Activated CD4-positive, CD25-positive, alpha-beta regulatory T cell treated with anti-CD3 and anti-CD28 coated beads, Interleukin-2, amount 50 U/mL, for 72 hours (primary cell): ENCODE measurements around the gene IL16.

Source experiments
- DNase-seq: peaks from one replicate; pipeline ENCODE4 v3.0.0; 2021

The IL16 gene

DNA sequence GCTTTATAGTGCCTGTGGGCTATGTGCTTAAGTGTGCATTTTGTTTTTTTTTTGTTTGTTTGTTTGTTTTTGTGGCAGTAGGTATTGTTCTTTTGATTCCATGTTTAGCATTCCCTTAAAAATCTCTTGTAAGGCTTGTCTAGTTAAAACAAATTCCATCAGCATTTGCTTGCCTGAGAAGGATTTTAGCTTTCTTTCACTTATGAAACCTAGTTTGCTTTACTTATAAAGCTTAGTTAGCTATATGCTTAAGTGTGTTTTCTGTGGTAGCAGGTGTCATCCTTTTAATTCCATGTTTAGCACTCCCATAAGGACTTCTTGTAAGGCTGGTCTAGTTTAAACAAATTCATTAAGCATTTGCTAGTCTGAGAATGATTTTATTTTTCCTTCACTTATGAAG, 17.3 kb downstream of the IL16 start:
- DNase-seq: no peak

DNA sequence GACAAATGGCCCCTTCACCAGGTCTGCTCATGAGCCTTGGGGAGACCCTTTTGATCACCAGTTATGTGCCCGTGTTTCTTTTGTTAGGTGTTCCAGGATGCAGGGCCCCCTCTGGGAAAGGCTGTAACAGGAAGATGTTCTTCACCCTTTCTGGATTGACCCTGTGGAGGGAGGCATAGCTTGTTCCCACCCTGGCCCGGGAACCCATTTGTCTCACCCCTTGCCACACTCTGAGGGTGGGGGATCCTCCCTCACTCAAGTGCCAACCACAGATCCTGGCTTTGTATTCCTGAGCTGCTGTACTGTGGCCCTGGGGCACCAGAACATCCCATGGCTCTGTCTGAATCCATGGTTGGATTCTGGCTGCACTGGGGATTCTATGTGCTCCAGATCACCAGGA, 18.9 kb downstream of the IL16 start:
- DNase-seq: no peak

DNA sequence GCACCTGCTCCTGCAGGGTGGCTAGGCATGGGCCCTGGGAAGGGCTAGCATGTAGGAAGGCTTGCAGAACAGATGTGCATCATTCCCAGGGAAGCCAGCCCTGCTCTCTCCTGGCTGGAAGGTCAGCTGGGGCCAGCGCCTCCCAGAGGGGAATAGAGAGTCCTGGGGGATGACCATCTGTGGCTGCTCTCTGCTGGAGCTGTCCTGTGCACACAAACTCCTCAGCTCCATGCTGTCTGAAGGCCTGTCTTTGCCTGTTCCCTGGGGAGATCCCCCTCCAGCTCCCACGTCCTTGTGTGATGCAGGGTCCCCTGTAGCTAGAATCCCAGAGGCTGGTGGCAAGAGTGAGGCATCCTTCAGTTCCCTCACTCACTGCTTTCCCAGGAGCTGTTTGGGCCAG, 19.3 kb downstream of the IL16 start:
- DNase-seq: no peak

DNA sequence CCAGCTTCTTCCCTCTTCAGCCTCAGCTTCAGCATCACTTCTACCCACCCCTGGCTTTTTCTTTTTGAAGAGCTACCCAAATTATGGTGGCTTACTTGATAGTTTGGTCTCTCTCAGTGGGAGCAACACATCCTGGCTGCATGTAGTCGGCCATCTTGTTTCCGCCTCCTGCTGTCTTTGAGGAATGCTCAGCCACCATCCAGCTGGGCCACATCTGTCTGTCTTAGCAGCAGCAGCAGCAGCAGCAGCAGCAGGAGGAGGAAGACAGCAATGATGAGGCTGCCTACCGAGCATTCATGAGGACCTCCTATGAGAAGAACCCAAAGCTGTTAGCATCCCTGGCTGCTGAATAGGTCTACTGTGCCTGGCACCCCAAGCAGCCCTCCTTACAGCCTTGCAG, 19.7 kb downstream of the IL16 start:
- DNase-seq: no peak

DNA sequence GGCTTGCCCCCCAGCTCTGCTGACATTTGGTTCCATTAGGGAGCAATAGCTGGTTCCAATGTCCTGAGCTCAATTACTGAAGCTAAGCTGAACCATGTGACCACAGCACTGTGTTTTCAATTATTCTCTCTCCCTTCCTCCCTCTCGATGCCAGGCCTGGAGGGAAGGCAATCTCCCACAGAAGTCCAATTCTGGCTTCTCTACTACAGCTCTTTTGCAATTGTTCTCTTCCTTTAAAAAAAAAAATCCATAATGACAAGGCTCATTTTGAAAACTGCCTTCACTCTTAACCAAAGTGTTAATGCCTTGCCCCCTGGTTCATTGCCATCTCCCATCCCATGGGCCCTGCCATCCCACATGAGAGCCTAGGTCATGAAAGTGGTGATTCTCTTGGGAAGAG, 24.8 kb downstream of the IL16 start:
- DNase-seq: no peak

DNA sequence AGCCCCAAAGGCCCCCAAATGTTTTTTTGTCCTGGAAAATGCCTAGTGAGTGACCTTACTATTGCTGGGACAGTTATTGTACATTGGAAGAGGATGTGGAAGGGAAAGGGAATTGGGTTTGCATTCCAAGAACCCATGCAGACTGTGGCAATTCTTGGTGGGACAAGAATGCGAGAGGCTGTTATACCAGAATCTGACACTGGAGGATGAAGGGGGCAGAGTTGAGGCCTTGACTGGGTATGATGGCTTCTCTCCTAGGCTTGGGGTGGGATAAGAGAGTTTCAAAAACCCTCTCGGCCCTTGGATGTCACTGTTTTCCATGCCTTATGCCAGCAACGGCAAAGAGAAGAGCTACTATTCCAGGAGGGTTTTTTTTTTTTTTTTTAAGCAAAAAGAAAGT, 25.3 kb downstream of the IL16 start:
- no peak for DNase-seq

DNA sequence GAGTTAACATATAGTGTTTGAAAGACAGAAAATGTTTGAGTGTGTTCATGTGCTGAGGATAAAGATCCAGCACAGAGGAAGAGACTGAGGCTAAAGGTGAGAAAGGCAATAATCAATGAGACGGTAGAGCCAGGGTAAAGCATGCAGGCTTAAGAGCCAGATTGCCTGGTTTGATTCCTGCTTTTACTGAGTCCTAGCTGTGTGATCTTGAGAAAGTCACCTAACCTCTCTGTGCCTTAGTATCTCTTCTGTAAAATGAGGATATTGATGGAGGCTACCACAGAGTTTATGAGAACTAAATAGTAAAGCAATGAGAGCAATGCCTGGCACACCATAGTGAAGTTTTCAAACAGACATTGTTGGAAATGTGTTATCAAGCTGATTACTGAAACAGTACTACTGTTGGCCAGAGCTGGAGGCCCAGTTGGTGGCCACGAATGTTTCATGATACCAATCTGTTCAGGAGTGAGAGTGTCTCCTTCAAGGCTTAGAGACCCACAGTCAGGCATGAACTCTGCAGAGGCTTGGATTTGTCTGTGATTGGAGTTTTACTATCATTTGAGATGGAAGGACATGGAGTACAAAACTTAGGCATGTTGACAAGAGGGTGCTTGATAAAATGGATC, 26.8 kb downstream of the IL16 start:
- DNase-seq: no peak

DNA sequence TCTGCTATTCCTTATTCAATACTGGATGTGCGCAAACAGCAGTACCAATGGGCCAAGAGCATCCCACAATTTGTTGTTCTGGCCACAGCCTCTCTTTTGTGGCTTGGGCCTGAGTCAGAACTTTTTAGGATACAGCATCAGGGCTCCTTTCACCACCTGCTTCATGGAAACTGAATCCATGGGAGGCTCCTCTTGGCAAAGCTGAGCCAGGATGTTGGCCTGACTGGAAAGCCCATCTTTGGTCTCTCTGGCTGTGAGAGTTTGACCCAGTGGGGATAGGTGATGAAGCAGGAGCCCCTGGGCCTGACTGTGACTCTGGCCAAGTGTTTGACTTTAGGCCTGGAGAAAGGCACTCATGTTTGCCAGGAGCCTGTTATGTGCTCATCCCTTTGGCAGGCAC, 27.6 kb downstream of the IL16 start:
- no peak for DNase-seq

DNA sequence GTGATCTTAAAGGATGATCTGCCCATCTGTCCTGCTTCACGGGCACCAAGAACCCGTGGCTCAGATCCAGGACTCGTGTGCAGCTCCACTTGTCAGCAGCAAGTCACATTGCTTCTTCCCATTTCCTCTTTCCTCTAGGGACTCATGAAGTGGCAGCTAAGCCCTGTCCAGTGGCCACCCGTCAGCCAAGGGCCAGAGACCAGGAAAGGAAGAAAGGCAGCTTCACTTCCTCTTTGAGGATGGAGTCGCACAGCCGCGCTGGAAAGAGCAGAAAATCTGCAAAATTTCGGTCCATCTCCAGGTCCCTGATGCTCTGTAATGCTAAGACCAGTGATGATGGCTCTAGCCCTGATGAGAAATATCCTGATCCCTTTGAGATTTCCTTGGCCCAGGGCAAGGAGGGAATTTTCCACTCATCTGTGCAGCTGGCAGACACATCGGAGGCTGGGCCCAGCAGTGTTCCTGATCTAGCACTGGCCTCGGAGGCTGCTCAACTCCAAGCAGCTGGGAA, 28.5 kb downstream of the IL16 start:
- DNase-seq: no peak

DNA sequence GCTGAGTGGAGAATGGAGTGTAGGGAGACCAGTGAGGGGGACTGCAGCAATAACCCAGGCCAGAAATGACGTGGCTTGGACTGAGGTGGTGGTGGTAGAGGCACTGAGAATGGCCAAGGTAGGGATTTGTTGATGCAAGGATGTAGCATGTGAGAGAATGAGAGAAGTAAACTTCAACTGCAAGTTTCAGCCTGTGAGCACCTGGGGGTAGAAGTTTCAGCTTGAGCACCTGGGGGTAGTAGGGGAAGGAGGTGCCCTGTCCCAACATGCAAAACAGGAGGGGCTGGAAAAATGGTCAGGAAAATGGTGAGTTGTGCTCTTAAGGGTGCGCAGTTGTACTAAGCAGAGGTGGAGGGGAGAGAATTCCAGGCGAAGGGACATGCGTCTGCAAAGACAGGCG, 31.0 kb downstream of the IL16 start:
- no peak for DNase-seq

DNA sequence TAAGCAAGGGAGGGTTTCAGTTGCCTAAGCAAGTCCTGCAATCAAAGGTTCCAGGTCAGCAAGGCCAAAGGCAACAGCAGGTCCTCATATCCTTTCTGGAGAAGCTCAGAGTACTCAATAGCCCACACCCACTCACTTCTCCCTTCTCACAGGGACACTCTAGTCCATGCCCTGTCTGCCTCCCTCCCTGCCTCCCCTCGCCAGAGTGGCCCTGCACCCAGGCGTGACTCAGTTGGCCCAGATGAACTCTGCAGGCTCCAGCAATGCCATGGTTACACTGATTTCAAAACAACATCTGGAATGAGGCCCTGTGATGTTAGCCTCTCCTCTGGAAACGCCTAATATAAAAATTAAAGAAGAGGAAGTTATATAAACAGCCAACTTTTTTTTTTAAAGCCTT, 32.9 kb downstream of the IL16 start:
- no peak for DNase-seq

DNA sequence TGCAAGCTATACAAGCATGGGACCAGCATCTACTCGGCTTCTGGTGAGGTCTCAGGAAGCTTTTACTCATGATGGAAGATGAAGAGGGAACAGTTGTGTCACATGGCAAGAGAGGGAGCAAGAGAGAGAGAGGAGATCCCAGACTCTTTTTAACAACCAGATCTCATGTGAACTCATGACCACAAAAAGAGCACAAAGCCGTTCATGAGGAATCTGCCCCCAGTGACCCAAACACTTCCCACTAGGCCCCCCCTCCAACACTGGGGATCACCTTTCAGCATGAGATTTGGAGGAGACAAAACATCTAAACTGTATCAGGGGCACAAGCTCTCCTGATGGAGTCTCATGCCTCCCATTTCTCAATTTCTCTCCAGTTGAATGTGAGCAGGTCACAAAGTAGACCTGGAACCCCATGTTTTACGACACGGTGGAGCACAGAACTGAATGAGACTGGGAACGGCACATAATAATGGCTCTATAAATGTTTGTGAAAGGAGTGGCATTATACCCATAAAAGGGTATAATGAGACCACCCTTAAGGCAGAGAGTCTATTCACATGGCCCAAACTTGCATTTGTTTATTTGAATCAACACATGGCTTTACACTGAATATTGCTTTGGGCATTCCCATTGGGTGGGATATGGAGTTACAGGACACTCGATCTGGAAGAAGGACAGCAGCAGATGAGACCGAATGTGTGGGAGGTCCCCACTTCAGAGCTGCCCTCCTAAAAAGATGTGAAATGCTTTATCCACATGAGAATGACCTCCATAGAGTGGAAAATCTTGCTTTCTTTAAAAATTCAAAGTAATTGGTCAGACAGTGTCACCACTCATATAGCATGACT, 38.8 kb downstream of the IL16 start:
- DNase-seq: no peak

DNA sequence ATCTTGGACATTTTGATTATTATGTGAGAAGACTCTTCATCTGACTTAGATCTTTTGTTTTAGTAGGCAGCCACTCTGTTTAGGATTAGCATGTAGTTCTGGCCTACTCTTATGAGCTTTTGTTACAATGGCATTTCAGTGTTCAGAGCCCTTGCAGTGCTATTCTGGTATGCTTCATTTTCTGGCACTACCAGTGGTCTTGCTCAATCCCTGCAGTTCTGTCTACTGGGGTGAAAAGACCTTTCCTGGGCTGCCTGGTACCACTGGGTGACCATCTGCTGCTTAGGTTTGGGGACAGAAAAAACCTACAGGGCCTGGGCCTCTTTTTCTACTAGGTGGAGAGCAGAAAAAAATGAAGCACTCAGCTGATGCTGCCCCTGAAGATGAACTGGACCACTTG, 42.5 kb downstream of the IL16 start:
- no peak for DNase-seq

DNA sequence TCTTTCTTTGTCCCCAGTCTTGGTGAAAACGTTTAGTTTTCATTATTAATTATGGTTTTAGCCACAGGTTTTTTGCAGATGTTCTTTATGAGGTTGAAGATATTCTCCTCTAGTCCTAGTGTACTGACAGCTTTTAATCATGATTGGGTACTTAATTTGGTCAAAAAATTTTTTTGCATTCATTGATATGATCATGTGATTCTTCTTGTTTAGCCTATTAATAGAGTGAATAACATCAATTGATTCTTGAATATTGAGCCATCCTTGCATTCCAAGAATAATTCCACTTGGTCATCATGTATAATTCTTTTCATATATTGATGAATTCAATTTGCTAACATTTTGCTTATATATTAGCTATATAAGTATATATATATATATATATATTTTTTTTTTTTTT, 46.1 kb downstream of the IL16 start:
- no peak for DNase-seq

DNA sequence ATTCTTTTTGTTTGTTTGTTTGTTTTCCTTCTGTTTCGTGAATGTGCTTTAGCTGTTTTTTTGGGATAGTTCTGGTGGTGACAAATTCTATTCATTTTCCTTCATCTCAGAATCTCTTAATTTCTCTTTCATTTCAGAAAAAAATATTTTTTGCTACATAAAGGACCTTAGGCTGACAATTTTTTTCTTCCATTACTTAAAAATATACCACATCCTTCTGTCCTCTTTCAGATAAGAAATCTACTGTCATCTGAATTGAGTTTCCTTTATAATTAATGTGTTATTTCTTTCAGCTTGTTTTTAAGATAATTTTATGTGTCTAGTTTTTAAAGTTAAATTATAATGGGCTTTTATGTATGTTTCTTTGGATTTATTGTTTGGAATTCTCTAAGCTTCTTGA, 47.6 kb downstream of the IL16 start:
- no peak for DNase-seq

DNA sequence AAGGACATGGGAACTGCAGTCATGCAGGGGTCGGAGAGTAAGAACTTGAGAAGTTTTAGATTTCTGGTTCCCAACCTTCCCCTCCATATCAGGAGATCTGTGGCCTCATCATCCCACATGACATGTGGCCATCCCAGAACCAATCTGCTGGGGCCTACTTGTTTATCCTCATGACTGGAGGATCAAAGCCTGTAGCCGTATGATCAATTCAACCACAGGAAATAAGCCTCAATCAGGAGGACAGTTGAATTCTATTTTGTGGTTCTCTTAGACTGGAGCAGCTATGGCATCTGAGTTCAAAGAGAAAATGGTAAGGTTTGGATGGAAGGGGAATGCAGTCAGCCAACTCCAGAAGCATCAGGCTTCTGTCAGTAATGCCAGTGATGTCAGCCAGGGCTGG, 57.2 kb downstream of the IL16 start:
- no peak for DNase-seq

DNA sequence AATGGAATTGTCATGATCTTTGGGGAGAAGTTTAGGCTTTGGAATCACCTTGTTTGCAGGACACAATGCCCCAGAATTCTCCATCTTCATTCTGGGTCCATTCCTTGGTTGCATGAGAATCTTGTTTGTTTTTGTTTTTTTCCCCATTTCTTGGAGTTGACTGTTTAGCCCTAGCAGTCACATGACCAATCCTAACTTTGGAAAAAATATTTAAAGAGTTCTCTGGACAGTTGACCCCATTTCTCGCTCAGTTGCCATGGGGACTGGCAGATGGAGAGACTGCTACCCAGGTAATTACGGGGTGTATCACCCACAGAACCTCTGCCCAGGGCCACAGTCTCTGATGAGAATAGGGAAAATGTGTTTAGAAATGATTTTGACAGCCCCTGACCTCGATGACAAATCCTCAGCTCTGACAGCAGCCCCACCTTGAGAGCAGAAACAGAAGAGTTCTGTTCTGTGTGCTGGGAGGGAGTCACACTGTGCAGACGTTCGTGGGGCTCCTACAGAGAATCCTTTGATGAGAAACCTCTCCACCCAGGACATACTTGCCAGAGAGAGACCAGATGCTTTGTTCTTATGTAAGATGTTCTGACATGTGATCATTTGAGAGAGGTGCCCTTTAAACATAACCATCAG, 57.7 kb downstream of the IL16 start:
- no peak for DNase-seq

DNA sequence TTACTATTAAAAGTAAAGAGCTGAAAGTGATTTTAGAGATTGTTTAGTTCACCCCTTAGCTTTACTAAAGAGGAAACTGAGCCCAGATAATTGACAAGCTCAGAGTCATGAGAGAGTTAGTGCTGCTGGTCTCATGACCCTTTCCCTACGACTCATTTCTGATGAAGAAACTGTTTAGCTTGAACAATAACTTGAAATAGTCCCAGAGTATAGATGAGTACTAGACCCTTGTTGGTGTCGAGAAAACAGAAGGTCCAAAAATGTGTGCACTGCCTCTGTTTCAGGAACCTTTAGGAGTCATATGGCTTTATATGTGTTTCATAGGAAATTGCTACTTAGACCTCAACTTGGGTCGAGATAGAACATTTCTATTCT, 58.2 kb downstream of the IL16 start:
- DNase-seq: no peak

DNA sequence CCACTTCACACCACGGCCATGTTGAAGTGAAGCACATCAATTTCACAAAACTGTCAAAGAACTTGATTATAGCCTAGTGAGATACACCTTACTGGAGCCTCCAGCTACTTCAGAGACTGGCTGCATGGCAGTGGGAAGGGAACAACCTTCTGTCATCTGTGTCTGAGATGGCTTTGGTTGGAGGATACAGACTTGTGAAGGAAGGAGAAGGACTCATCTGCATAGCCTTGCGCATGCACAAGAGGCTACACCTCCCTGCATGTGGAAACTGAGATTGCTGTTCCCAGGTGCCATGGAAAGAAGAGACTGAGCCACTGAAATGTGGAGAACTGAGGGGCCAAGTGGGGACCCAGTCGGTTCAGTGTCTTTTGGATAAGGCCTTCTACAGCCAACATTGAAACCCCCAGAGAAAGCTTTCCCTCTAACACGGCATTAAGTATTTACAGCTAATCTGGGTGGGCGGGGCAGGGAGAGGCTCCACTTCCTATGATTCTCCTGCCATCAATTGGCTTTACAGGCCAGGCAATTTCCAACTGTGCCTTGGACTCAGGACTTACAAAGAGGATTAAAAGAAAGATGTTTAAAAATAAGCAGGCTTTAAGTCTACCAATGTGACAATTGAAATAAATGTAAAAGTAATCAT, 58.8 kb downstream of the IL16 start:
- DNase-seq: no peak

DNA sequence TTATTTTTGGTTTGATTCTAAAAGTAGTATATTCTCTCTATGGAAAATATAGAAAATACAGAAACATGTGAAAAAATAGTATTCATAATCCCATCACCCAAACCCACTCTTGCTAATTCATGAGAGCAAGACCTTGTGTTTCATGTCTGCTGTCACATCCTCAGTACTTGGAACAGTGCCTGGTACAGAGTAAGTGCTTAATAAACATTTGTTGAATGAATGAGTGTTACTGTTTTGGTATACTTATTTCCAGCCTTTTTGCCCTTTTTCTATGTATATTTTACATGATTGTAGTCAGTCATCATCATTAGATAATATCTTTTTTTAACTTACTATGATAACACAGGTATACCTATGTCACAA, 59.3 kb downstream of the IL16 start:
- DNase-seq: no peak

DNA sequence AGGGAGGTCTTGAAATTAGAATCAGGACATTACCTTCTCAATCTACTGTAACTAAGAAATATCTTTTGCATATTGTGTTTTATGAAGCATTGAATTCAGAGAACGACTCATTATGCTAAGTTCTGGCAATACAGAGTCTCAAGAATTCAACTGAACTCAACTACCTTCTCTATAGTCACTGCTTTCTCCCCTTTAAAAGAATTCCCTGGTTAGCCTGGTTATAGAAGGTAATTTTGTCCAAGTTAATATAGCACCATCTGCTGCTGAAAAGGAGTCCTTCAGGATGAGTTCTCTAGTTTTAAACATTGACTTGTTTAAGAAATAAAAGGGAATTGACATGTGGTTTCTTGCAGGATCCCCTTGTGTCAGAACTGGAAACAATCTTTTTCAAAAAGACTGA, 60.2 kb downstream of the IL16 start:
- no peak for DNase-seq

DNA sequence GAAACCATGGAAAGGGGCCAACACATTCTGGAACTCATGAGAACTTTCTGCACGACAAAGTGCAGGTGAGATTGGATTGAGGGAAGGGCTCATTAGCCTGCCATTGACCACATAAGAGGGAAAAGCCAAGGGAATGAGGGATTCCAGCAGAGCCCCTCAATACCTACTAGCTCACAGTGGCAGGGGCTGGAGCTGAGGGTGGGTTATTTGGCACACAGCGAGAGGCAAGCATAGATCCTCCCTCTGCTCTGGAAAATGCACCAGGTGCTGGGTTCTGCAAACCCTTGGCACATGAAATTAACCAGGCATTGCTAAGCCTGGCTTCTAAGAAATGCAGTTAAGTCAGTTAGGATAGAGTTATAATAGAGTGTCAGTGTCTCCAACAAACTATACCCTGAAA, 60.8 kb downstream of the IL16 start:
- DNase-seq: no peak

DNA sequence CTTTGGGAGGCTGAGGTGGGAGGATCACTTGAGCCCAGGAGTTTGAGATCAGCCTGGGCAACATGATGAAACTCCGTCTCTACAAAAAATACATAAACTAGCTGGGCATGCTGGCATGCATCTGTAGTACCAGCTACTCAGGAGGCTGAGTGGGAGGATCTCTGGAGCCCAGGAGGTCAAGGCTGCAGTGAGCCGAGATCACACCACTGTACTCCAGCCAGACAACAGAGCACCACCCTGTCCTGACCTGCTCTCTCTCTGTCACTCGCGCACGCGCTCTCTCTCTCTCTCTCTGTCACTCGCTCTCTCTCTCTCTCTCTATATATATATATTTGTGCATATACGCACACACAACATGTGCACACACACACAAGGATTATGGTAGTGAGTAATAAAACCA, 61.8 kb downstream of the IL16 start:
- no peak for DNase-seq

DNA sequence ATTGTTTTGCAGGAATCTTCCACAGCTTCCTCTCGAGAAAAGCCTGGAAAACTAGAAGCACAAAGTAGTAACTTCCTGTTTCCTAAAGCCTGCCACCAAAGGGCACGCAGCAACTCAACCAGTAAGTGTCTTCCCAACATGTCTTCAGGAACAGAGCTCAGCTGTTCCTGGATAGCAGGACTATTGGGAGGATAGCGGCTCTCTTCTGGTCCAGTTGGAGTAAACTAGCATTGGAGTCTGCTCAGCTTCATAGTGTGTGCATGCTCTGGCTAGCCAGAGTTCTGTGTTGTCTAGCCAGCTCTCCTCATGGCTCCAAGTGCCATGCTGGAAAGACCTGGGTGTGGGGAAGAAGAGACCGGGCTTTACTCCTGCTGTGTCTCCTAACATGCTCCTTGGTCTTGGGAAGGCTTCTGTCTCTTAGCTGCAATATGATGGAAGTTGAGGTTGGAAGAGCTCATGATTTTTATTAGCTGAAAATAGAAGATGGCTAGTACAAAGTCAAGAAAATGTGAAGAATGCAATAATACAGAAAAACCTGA, 63.1 kb downstream of the IL16 start:
- DNase-seq: no peak
